HG03558 (cell line): ENCODE measurements around the gene PPP1R15B.

ENCODE experiments used
- ATAC-seq: cut with Tn5 transposase; IDR thresholded peaks from one replicate; pipeline ENCODE4 v1.9.1; 2021; ENCODE audit warnings: moderate number of reproducible peaks; ENCODE audit not compliant: unreplicated experiment; ENCODE audit errors: extremely low read depth

PPP1R15B gene

DNA sequence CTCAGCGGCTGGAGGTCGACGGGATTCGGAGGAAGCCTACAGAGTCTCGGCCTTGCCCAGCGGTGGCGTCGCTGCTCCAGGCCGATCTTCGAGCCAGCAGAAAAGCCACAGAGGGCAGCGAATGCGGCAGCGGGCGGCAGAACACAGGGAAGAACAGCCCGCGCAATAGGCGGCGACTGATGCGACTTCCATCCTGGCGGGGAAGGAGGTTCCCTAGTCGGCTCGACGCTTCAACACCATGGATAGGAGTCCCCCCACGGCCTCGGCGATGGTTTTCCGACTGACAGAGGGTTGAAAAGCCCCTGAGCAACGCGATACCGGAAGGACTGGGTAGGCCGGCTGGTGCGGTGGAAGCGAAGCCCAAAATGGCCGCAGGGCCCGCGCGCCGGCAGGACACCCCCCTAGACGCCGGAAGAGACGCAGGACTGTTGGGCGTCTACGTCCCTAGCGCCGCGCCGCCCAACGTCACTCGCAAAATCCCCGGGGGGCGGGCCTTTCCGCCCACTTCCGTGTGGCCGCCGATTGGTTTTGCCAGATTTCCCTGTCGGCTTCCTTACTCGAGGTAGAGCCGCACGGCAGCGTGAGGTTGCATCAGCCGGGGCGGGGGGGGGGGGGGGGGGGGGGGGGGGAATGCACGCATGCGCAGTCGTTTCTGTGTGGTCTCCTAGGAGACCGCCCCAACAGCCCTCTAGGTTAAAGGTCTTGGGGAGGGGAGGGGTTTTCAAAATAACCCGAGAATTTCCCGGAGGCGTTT lies at the start of gene PPP1R15B:
Gene PPP1R15B, minus strand, starts transcription at position 367 of the 754 bp plus-strand sequence. CDS start 406 bp downstream, outside the sequence.
- ATAC-seq: peak; percentile 79

DNA sequence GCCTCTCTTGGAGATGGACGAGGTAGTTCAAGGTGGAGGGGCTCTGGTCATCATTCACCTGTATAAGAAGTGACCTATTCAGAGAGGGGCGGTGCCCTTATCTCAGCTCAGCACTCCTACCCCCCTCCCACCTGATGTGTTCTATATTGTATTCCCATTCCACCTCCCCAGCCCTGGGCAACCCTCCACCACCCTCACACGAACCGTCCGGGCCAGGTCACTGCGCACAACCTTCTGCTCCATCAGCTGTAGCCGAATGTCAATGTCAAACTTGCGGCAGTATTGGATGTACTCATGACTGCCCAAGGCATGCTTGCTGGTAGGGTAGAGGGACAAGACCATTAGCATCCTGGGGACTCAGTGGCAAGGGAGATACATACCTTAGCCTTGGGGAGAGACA lies 48.7 kb upstream of the PPP1R15B start:
- no peak for ATAC-seq

DNA sequence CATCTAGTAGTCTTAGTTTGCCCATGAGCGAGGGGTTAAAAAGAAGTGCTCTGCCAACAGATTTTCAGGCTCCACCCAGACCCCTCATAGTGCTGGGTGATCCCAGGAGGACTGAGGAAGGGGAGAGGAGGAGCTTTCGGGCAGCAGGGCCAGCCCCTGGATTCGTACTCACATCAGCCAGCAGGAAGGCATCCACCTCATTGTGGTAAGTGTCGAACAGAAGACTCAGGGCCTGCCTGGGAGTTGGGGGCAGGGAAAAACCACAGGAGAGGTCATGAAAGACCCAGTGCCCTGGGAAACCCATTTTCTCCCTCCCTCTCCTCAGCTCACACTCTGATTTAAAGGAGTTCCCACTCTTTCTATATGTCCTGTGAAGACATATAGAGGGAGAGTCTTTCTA lies 48.1 kb upstream of the PPP1R15B start:
- ATAC-seq: no peak

DNA sequence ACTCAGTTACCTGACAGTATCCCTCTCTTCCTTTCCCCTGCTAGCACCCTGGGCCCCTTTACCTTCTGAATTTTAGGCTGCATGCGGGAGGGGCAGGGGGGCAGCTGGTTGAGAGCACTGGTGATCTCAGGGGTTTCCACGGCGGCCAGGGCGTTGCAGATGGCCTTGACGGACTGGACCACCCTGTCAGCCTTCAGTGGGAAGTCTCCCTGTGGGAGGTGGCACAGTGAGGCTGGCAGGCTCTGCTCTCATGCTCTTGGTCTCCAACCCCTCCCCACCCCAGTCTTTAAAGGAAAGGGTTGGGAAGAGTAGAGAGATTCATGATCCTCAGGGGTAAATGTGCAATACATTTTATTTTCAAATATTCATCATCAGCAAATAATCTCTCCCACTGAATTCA lies 46.0 kb upstream of the PPP1R15B start:
- ATAC-seq: no peak

DNA sequence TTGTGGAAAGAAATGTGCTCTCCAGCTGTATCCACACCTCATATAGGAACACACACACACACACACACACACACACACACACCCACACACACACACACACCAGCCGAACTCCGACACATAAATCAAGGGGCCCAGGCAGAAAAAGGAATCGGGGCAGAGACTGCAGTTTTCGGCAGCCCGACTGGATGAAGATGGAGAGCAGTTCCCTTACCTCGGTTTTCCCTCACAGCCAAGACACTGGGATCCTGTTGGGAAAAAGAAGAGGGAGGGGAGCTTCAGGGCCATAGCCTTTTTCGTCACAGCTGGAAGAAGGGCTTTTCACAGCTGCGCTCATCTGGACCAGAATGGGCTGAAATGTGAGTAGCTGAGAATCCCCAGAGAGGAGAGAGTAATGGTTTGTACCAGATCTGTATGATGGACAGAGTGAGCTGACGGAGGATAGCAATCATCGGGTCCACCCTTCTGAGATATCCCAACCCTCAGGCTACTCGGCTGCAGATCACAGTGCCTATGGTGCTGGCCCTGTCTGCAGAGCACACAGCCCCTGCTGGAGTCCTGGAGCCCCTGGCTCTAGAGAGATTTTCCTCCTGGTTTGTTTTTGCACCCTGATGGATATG lies 45.3 kb upstream of the PPP1R15B start:
- ATAC-seq: no peak

DNA sequence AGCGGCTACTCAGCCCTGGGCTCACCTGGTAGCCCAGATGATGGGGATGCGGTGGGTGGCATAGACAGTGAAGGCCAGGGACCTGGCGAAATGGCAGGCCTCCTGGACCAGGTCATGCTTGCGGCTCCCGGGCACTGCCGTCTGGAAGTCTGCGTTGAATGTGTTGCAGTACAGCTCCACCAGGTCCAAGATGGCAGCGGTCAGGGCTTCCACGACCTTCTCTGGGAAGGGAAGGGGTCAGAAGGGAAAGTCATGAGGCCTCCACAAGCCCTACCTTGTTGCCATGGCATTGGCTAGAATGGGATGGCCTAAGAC lies 44.2 kb upstream of the PPP1R15B start:
- no peak for ATAC-seq

DNA sequence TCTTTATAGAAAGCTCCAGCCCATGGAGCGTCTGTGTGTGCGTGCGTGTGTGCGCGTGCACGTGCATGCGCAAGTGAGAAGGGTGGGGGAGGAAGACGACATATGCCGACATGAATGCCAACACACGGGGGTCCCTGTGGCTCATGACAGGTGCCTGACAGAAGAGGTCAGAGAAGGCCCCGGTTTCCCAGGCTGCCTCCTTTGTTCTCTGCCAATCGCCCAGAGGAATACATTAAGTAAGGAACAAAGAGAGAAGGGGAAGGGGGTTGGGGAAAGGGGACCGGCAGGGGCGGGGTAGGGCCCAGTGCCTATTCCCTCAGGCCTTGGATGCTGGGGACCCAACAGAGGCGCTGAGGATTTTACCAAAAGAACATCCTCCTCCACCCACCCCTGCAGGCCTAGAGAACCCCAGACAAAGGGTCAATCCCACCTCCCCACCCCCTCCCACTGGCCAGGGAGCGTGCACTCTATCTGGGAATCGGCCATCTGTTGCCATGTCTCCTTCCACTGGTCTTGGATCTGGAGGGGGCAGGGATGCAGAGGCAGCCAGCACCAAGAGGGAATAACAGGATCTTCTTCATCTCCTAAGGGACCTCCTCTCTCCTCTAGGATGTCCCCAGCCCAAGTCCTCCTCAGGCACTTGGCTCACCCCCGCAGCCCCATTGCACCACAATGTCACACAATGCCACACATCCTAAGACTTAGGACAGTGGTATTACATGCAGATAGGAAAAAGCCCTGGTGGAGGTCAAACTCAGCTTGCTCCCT lies 43.6 kb upstream of the PPP1R15B start:
- no peak for ATAC-seq

DNA sequence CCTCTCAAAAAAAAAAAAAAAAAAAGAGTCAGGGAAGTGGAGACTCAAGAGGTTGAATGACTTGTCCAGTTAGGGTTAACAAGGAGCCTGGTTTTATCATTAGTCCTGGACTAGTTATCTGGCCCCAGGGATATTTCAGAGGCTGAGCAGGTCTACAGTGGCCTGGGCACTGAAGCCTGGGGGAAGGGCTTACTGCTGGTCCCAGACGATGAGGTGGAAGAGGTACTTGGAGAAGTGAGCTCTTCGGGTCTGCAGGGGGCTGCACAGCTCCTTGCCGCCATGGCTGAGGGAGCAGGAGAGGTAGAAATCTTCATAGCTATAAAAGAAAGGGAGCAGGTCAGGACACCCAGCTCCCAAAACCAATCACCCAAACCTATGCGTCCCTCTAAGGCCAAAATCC lies 42.9 kb upstream of the PPP1R15B start:
- no peak for ATAC-seq

DNA sequence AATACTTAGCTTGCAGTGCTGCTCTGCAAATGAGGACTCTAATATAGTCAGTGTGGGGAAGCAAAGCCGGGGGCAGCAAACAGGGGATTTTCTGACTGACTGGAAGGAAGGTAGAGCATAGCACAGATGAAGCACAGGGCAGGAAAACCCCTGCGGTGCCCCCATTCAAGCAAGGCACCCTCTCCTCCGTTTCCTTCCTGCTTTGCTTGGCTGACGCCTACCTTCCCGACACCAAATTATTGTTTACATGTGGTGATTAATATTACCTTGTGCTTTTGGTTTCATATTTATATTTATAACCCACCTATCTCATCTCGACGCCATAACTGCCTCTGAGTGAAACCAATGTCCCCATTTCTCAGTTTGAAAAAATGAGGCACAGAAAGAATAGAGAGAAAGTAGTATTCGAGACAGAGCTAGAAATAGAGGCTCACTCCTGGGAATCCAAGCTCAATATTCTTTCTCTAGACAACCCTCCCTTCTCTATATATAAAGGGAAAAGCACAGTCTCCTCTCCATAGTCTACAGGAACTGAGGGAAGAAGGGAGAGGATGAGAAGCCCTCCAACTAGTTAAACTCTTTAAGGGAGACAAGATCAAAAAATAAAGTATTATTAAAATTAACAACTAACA lies 41.6 kb upstream of the PPP1R15B start:
- peak; percentile 62 for ATAC-seq

DNA sequence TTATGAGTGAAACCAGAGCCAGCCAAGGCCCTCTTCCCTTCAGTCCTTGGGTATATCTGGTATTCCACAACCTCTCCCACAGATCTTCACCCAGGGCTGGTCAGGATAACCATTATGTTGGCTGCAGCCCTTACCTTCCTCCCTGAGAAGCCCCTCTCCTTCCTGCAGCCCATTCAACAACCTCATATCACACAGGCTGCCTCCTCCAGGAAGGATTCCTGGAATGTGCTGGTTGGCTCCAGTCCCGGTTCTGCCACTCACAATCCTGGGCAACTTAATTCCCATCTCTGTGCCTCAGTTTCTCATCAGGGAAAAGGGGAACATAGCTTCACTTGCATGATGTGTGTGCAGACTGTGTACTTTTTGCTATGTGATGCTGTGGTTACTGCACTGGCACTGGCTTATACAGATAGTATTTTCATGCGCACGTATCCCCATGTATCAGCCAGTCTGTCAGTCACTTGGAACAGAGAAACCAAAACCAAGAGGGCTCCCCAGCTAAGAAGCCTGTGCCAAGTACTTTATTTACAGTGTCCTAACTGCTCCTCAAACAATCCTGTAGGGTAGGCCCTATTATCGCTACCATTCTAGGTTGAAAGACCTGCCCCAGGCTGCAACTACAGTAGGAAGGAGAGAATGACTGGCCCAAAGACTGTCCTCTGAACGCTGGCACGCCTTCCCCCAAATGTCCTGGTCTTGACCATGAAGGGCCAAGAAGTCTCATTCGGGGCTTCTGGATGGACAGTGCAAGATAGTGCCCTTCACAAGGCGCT lies 39.9 kb upstream of the PPP1R15B start:
- no peak for ATAC-seq

DNA sequence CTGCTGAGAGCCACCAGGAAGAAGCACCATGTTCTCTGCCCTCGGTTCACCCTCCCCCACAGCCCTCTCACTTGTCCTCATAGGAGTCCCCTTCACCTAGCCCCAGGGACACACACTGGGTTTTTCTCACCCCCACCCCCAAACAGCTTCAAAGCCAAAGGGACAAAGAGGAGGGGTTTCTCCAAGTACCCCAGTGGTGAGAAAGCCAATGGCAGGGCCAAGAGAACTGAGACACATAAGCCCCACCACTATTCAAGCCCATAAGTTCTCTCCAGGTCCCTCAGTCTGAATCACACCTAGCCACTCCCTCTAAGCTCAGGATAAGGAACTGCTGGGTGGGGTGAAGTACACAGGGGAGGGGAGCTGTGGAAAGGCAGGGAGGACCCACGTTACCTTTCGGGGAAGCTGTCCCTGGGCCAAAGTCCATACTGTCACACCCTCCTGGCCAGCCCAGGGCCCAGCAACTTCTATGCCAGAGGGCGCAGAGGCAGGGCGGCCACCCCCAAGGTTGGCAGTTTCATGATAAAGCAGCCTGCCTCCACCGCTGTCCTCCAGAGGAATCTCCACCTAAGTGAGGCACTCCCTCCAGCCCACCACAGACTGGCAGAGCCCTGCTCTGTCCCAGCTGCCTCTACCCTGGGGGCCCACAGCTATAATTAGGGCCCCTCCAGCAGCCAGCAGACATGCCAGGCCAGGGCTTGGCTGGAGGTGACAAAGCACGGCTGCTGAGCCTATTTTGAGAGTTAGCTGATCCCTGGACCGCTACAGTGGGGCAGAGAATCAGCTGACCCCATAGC lies 39.0 kb upstream of the PPP1R15B start:
- ATAC-seq: no peak

DNA sequence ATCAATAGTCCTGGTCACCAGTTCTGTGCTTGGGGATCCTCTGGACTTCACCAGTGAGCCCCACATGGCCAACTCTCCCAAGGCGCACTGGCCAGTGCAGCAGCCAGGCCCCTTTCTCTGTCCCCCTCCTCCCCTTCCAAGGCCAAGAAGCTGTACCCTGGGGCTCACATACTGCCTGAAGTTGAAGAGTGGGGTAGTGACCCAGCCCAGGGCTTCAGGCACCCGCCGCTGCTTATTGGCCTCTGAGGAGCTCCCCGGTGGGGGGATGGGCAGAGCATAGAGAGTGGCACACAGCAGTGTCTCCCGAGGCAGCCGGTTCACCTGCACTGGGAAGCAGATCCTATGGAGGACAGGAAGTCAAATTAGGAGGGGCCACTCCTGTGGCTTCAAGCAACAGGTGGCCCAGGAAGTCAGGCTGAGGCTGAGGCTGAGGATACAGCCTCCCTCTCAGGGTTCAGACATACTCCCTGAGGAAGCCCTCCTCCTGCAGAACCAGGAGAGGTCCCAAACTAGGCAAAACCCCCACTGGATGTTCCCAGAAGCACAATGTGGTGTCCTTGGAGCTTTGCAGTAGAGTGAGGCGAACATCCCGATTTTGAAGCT lies 38.2 kb upstream of the PPP1R15B start:
- no peak for ATAC-seq

DNA sequence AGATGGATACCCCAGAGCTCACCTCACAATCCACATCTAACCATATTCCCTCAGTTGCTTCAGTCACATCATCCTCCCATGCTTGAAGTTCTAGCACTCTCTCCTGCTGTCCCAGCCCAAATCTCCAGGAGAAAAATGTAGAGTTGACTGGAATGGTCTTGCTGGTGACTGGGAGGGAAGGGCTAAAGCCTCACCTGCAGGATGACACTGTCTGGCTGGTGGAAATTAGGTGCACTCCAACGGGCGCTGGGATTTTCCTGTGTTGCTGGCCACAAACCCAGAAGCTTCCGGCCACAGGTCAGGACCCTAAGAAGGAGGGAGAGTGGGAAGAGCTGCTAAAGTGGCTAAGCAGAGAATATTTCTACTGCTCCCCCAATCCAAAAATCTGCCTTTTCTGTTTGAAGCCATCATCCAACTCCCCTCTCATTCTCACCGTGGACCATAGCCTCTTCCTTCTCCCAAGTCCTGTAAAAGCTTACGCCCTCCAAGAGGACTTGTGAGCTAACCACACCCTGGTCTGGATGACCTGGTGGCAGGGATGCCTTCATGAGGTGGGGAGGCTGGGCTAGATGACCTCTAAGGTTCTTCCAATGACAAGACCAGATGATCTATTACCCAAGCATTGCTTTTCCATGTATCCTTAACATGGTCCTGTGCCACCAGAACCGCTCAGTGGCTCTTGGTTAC lies 37.5 kb upstream of the PPP1R15B start:
- no peak for ATAC-seq

DNA sequence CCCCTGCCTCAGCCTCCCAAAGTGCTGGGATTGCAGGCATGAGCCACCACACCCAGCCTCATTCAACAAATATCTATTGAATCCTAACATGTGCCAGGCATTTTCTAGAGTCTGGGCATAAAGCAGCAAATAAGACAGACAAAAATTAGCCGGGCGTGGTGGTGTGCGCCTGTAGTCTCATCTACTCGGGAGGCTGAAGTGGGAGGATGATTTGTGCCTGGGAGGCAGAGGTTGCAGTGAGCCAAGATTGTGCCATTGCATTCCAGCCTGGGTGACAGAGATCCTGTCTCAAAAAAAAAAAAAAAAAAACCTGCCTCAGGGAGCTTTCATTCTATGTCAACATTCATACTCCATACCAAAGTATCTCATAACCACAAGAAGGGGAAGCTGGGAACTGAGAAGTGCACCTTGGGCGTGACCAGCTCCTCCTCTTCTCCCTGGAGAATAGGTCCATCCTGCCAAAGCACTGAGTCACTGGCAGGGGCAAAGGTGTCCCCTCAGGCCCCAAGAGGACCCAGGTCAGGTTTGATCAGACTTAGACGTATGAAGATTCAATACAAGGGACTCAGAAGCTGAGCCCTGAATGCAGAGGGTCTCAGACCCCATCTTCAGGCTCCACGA lies 36.8 kb upstream of the PPP1R15B start:
- ATAC-seq: no peak

DNA sequence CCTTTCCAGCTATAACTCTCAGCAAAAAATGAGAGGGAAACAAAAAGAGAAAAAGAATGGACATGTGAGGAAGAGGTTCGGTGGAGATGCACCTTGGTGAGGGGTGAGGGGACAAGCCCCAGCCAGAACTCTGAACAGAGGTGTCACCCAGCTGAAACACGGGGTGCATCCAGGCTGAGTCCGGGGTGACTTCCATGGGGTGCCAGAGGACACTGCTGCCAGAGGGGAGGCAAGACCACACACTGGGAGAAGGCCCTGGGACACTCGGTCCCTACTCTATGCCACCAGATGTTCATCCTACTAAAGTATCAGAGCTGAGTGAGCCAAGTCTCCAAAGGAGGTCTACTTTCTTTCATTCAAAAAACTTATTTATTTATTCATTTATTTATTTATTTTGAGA lies 36.1 kb upstream of the PPP1R15B start:
- no peak for ATAC-seq

DNA sequence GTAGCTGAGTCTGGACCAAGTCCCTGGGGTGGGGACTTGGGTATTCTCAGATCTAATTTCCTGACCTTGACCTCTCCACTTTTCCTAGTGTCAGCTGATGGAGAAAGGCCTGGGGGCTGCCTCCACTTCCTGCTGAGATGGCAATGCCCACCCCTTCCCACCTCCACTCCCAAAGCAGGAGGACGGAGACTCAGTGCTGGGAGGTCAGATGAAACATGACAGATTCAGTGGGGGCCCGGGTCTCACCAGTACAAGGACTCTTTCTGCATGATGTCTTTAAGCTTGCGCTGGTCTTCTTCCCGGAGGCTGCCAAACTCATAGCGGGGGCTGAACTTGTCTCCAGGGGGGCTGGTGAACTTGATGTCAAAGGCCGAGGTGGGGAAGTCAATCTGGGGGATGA lies 35.6 kb upstream of the PPP1R15B start:
- no peak for ATAC-seq

DNA sequence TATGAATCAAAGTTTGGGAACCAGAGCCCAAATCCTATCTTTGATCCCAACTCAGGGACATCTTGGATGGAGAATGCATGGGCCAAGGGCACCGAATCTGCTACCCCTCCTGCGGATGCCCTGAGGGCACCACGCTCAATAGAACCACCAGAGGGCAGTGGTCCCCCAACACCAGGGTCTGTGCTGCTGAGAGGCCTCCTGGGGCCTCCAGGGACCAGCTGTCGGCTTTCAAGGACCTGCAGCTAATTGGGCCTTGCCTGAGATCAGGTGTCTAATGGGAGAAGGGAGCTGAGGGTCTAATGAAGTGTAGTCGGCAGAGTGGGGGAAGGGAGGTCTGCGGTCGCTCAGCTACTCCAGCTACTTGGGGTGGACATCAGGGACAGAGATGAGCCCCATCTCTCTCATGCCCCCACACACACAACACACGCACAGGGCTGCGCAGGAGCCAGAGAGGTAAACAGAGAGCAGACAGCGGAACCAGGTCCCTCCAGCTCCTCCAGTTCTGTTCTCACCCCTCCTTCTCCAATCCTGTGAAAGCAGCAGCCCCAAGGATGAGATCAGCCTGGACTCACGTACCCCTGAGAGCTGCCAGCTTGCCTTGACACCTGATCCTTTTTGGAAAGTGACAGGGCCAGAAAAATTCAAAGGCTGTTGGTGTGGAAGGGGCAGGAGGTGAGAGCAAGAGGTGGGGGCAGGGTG lies 34.9 kb upstream of the PPP1R15B start:
- no peak for ATAC-seq
